NCI-H446 (cell line): ENCODE measurements around the gene CACNA2D3.
"Not testable (repeated sequence)": the region's sequence is repeated elsewhere in the genome, so short reads cannot be mapped to it uniquely, and the experiment has no call there.

Experiments used
- DNase-seq, 2 experiments: peaks; one replicate each; lab custom pipeline; 2025; lab: John Stamatoyannopoulos, UW

The CACNA2D3 gene

DNA sequence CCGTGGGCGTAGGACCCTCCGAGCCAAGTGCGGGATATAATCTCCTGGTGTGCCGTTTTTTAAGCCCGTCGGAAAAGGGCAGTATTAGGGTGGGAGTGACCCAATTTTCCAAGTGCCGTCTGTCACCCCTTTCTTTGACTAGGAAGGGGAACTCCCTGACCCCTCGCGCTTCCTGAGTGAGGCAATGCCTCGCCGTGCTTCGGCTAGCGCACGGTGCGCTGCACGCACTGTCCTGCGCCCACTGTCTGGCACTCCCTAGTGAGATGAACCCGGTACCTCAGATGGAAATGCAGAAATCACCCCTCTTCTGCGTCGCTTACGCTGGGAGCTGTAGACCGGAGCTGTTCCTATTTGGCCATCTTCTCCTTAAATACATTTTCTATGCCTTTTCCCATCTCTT, 342.2 kb downstream of the CACNA2D3 start:
- not testable (repeated sequence) for DNase-seq

DNA sequence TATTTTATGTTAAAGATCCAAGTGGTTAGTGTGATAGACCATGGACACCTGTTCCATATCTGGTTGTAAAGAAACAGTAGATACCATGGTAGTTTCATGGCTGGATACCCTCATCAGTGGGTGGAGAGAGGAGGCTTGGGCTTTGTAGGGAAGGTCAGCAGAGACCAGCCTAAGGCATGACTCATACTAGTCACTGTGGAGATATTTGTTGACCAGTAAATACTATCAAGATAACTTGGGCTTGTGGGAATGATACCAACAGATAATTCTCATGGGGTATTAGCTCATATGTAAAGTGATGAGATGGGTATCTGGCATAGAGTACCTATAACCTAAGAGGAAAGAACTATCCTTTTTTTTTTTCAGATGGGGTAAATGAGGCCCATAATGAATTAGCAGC, 354.5 kb downstream of the CACNA2D3 start:
- DNase-seq, result no peak

DNA sequence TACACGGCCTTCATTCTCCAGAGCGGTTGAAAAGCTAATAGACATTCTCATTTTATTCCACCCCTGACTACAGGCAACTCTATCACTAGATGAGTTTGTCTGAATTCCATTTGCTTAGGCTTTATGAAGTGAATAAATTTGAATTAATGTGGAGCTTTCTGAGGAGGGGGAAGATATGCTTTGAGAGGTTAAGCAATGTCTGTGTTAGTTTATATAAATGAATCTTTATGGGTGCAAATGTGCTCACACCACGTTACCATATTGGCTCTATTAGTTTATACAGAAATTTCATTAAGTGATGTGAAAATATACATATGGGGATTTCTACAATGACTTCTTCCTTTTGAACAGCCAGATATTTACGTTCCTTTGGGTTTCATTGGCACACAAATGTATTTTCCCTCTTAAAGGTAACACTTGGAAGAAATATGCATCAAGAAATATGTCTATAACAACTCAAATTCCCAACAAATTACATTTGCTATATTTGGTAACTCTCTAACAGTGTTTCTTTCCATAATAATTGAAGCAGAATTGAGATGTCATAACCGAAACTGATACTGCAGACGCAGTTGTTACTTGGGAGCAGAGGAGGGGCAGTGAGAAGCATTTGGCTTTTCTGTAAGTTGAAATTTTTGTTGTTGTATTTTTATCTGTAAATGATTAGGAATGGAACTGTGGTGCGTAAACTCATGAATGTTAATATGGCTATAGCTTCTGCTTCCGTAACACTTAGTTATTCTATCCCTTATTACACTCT, 359.4 kb downstream of the CACNA2D3 start:
- DNase-seq, result no peak

DNA sequence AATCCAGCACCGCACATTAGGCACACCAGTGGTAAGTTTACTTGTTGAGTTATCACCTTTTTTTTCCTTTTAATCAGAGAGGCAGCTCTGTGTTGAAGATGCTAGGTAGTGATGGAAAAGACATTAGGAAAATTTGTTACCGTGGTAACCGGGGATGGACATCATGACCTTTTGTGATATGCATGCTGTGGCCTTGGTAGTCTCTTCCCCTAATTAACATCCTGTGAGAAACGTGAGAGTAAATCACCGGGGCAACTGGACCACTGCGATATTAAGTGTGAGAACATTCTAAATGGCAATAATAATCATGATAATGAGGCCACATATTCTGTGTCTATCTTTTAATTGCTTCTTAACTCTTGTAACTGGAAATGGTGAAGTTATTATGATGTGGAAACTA, 362.0 kb downstream of the CACNA2D3 start:
- no peak for DNase-seq

DNA sequence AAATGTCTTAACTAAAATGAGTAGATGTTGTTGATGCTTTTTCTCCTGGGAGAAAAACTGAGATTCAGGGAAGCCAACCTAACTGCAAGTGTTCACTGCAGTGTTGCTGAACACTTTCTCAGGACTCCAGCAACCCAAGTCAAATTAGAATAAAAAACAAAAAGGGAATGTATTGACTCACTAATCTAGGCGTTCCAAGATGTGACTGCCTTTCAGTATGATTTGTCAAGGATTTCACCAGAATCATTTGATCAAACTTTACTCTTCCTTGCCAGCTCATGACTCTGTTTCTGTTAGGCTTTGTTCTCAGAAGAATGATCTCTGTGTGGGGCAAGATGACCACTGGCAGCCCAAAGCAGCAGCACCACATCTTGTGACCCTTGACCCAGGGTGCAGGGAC, 364.0 kb downstream of the CACNA2D3 start:
- no peak for DNase-seq

DNA sequence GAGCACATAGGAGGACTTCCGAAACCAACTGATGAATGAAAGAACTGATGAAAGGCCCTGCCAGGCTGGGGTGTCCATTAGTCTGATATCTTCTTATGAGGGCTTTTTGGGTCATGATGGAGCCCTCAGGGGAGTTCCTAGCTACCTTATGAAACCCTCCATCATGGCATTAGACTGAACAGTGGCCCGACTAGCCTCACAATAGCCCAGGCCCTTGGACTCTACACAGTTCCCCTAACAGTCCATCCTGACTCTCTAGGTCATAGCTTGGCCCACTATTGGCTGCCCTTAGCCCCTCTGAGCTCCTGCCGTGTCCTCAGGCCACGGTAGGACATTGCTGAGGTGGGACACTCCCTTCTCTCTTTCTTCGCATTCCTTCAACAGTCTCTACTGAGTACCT, 365.9 kb downstream of the CACNA2D3 start:
- no peak for DNase-seq

DNA sequence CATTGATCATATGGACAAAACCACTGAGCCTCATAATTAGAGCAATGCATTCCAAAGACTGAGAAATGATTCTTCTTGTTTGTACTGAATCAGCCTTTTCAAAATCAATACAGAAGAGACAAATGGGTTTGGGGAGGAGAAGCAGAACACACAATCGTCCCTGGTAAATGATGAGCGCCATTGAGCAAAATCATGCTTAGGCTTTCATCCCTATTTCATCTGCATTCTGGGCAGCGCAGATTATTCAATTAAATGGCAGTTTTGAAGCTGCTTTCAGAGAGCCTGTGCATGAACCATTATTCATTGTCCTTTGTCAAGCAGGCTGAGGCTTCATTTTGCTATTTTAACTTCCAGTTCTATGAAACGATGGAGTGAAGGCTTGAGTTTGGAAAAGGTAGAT, 371.9 kb downstream of the CACNA2D3 start:
- DNase-seq, result no peak

DNA sequence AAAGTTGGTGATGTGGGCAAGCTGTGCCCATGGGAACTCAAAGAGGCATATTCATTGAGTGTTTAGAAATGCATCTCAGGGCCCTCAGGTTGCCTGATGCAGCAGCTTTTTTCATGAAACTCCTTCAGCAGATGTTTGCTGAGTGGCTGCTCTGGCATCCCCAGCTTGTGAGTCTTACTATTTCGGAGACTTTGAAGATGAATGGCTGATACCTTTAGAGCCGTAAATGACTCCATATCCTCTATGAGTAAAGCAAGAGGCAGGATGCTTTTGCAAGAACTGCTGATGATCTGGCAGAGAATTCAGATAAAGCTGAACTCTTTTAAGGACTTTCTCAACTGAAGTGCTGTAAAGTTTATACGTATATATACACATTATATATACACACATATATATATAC, 384.3 kb downstream of the CACNA2D3 start:
- DNase-seq, result no peak

DNA sequence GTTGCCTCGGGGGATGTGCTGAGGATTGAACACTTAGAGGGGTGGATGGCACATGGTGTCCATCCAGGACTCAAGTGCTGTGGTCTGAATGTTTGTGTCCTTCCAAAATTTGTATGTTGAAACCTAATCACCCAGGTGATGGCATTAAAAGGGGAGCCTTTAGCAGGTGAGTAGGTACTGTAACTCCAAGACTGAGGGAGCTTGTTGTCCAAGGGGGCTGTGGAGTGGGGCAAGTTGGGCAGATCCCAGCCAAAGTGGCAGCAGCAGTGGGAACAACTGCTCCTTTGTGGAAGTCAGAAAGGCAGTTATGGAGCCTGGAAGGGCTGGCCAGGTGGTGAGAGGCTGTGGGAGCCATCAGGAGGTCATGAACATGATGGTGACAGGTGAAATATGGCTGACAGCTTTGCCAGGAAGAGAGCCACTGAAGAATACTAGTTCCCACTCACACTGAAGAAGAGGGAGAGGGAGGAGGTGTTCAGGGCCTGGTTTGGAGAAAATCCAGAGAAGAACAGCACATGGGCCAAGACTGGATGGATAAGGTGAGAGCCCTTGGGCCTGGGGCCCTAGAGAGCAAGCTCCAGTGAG, 385.6 kb downstream of the CACNA2D3 start:
- no peak for DNase-seq

DNA sequence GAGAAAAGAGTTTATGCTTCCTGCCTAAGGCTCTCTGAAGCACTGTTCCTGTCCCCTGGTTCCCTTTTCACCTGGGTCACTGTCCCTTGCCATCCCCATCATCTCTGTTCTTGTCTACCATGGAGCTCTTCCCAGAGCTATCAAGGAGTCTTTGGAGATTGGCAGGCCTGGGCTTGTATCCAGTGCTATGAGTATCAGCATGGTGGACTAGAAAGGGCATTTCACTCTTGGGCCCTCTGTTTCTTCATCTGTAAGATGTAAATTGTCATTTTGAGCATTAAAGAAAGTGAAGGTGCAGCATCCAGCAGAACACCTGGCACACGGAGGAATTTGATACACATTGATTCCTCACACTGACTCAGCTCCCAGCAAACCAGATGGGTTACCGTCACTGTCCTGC, 388.2 kb downstream of the CACNA2D3 start:
- DNase-seq, result no peak

DNA sequence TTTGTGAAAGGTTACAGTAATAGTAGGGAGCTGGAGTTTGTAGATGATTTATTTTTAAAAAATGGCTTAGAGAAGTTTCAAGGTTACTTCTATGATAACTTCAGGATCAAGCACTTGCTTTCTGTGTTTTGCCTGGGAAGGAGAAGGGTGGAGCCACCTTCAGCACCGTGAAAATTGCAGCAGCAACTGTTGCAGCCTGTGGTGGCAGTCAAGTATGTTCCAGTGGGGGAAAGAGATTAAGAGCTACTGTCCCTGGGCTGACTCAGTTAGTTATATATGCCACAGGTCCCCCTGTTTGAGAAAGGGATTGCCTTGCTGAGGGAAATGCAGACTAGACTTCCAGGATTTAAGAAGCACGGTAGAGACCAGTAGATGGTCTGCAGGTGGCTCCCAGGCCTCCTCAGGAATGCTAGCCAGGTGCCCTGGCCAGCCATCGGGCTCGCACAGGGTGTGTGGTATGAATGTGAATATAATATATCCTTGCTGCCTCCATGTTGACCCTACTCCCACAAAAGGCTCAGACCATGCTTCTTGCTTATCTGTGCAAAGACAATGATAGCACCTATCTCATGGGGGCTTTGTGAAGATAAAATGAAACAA, 389.5 kb downstream of the CACNA2D3 start:
- no peak for DNase-seq

DNA sequence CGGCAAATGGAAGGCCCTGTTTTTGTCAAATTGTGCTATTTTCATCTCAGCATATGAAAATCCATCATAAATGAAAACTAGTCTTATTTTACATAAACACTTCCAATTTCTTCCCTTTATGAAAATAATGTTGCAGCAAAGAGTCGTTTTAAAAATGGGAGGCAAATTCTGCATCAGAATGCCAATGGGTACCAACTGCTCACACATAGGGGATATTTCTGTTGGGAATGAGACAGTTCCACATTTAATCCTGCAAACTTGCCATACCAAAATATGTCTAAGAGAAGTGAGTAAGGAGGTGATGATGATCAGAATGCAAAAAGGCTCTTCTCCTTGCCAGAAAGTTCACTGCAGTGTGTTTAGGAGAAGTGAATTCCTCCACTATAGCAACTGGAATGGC, 391.7 kb downstream of the CACNA2D3 start:
- no peak for DNase-seq

DNA sequence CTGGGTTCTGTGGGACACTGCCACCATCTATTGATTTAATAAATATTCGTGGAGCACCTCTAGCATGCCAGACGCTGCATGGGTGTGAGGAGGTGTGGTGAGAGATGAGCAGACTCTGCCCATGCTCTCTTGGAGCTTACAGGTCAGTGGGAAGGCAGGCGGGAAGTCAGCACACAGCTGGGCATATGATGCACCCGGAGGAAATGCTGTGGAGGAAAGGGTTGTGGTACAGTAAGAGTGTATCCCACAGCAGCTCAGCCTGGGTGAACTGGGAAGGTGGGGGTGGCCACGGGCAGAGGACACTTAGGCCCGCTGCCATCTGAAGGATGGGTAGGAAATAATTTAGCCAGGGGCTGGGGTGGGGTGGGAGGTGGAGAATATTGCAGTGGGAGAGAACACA, 392.1 kb downstream of the CACNA2D3 start:
- no peak for DNase-seq

DNA sequence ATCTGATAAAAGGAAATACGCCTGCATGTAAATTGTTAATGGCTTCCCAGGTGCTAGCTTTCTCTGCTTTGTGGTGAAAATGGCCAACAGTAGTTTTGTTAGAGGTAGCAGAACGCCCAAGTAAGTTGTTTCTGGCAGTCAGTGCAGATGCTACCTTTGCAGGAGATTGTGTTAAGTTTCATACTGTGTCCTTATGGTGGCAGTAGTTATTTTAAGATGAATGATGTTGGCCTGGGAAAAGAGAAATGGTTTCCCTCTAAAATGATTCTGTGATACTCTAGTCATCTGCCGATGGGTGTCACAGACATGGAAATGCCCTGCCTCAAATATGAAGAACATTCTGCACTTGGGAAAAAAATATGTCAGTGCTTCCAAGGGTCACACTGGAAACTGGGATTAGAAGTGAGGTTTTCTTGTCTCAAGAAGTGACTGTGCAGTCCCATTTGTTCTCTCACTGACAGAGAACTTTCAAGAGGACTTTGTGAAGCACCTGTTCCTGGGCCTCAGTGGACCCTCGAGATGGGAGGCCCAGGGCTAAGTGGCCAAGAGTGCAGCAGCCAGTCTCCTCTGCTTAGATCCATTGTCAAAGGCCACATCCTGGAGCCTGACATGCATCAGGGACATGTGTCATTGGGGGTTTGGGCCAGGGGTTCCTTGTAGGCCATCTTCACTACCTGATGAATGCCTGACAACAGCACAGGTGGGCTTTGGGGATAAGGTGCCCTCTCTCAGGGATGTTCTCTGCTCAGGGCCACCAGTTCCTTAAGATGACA, 393.3 kb downstream of the CACNA2D3 start:
- DNase-seq, result no peak

DNA sequence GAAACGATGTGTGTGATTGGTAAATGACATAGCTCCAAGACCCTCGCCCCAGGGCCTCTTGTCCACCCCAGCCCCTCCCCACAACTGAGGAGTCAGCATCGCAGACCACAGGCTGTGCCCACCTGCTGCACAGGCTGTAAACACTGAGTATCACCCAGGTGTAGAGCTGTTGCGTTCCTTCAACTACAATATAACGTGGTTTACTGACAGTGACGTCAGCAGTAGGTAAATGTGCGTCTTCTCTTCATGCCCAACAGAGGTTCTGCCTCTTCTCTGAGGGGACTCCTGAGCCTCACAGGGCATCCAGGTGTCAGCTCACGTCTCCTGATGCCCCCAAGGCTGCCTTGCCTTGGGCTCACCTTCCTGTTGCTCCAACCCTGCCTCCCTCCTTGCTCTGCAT, 395.1 kb downstream of the CACNA2D3 start:
- no peak for DNase-seq

DNA sequence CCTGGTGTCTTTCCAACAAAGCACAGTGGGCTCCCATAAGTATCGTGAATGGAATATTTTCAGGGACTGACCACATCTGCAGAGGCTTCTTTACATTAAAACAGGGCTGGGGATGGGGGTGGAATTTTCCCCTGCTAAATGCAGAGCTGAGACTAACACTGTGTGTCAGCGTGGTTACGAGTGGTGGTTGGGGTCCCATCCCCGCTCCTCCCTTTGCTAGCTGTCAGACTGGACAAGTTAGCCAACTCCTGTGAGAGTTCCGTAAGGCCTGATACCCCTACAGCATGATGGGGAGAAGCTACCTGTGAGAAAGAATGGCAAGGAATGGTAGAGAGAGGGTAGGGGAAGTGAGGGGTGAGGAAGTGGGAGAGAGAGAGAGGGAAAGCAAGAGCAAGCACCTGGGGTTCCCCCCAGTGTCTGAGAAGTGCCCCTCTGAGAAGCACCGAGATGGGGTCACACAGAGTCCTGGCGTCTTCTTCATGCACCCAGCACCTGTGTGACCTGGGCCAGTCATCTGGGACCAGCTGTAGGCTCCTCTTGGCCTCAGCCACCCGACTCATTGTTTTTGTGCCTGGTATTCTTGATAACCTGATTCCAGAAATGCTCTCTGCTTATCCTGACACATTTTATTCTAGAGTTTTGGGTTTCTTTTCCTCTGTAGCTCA, 395.8 kb downstream of the CACNA2D3 start:
- DNase-seq, result no peak

DNA sequence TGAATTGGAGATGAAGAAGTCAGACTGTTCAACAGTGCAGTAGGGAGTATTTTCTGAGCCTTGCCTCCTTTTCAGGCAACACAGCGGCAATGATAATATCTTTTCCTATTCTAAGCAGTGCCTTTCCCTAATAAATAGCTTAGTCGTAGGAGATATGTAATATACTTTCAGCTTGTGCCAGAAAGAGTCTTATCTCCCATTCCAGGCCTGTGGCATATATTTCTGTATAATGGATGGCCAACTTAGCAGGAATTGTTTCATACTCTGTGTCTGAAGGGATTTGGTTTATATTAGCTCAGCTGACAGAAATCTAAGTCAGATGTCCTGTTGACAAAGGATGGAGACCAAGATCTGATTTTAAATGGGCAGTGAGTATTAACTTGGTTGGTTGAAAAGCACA, 397.1 kb downstream of the CACNA2D3 start:
- no peak for DNase-seq

DNA sequence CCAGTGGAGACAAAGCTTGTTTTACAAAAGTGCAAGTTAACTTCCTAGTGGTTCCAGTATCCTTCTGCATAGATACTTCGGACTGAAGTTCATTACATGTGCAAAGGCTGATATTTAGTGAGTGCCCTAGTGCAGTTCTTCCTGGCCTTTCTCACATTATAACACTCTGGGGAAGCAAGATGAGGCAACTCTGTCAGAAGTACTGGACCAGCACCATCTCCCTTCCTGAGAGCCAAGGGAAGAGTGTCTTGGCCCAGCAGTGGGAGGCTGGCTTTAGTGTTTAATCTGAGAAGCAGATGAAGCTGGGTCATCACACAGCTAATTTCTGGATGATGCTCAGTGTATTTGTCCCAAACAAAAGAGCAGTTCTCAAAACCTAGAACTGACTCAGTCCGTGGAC, 397.7 kb downstream of the CACNA2D3 start:
- no peak for DNase-seq

DNA sequence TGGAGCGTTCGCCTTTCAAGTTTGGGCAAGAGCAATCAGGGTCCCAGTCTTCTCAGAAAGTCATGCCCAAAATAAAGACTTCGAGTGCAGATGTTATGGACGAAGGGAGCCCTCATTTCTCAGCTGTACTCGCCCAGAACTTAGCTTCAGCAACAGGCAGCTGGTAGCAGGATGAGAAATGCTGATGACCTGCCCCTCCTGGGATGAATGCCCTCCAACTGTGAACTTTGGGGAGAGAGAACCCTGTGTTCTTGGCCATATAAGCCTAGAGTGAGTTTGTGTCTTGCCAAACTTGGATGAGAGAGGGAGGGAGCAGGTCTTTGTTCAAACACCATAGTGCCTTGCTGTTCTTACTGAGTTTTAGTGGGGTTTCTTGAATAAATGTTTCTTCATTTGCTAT, 405.2 kb downstream of the CACNA2D3 start:
- DNase-seq, result no peak

DNA sequence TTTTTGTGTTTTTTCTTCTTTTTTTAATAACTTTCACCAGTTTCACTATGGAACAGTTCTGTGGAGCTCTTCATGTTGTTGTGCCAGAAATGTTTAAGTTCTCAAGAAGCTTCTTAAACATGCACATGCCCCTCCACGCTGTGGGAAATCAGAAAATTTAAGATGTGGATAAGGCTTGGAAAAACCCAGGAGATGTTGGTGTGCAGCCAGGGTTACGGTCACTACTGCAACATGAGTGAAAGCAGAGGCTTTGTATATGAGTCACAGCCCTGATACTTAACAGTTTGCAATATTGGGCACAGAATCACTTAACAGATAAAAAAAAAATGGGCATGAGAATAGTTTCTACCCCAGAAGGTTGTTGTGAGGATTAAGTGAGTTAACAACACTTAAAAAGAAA, 405.6 kb downstream of the CACNA2D3 start:
- no peak for DNase-seq

DNA sequence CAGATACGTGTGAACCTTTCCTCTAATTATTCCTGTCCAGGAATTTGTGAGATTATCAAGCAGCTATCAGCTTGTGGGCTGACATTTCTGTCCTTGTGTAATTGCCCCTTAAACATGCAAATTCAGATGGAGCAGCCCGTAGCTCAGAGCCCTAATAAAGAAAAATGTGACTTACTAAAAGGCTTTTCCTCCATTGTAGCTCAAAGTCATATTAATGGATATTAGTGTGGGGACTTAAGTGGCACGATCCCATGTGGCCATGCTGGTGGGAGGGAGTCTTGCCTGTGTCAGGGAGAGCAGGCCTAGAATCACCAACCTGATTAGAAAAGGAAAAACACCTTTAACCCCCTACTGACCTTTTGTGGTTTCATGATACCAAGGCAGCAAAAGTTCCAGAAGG, 406.3 kb downstream of the CACNA2D3 start:
- no peak for DNase-seq

DNA sequence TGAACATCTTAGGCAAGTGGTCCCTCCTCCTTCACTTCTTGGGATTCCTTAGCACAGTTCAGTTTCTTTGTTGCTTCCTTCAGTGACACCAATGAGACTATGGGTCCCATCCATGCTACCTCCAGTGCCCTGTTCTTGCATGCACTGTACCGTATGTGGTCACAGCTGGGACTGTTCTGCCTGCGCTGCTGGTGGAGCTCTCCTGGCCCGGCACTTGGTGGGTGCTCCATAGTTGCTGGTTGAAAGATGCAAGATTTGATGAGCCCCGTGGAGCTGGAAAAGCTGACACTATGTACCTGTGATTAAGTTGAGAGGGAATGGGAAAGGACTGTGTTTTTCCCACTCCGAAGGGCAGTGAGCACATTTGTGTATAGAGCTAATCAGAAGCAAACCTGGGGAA, 407.7 kb downstream of the CACNA2D3 start:
- no peak for DNase-seq
